ENCODE results near the gene PPP2R3B.

Gene PPP2R3B

GRCh38 chrX:425056-425455 is 38.3 kb upstream of the PPP2R3B start:
- TF ChIP-seq ZNF433 (tag by site-specific recombination; IDR thresholded peaks at IDR 0.05; ENCODE audit: low read depth) = no peak
- TF ChIP-seq ZNF148 (tag by site-specific recombination; IDR thresholded peaks at IDR 0.05; ENCODE audit: borderline replicate concordance) = no peak
- TF ChIP-seq ZNF354C (tag by site-specific recombination; IDR thresholded peaks at IDR 0.05; ENCODE audit: borderline replicate concordance, low read depth) = no peak
- TF ChIP-seq ZNF549 (tag by site-specific recombination; IDR thresholded peaks at IDR 0.05) = no peak
- no peak for TF ChIP-seq ZNF449 (tag by site-specific recombination; IDR thresholded peaks at IDR 0.05)
- no peak for TF ChIP-seq ZSCAN16 (tag by site-specific recombination; IDR thresholded peaks at IDR 0.05)
- no peak for TF ChIP-seq ZNF423 (tag by site-specific recombination; IDR thresholded peaks at IDR 0.05)
- no peak for TF ChIP-seq SP3 (tag by site-specific recombination; IDR thresholded peaks at IDR 0.05)
- no peak for TF ChIP-seq OSR2 (tag by site-specific recombination; IDR thresholded peaks at IDR 0.05)
- no peak for TF ChIP-seq ZNF692 (tag by site-specific recombination; IDR thresholded peaks at IDR 0.05)
- no peak for TF ChIP-seq ZNF114 (tag by site-specific recombination; IDR thresholded peaks at IDR 0.05)
- TF ChIP-seq MYNN (tag by site-specific recombination; IDR thresholded peaks at IDR 0.05; ENCODE audit: borderline replicate concordance) = no peak
- TF ChIP-seq ZNF660 (tag by site-specific recombination; IDR thresholded peaks at IDR 0.05) = no peak
- ChIA-PET POLR2A (no interaction called here), CTCF (no interaction called here)
- no peaks in the 10 kb centered on the region for H3K4me1 ChIP-seq (ENCODE audit: control insufficient read depth, insufficient read depth, low read length)
- H3K4me3 ChIP-seq (ENCODE audit: low read depth, low read length) = no peak overlapping the region
- no peak overlapping the region for H3K27ac ChIP-seq (ENCODE audit: extremely low read depth, low read depth, low read length)
- no peaks in the 10 kb centered on the region for H3K9me3 ChIP-seq (ENCODE audit: control insufficient read depth, insufficient read depth, low read depth, low read length)
- H3K36me3 ChIP-seq (ENCODE audit: control insufficient read depth in 2 of 2, insufficient read depth in 1 of 2, low read length in 2 of 2) = no peaks in the 10 kb centered on the region

GRCh38 chrX:421646-422391 is 35.1 kb upstream of the PPP2R3B start:
- ChIA-PET POLR2A (no interaction called here), CTCF (no interaction called here)
- Histone ChIP-seq H3K36me3 (ENCODE audit: control insufficient read depth in 2 of 2, insufficient read depth in 1 of 2, low read length in 2 of 2) (no peaks in the 10 kb centered on the region), H3K4me3 (ENCODE audit: low read depth, low read length) (no peak overlapping the region), H3K4me1 (ENCODE audit: control insufficient read depth, insufficient read depth, low read length) (no peaks in the 10 kb centered on the region), H3K27ac (ENCODE audit: extremely low read depth, low read depth, low read length) (no peak overlapping the region), H3K9me3 (ENCODE audit: control insufficient read depth, insufficient read depth, low read depth, low read length) (no peaks in the 10 kb centered on the region)
- TF ChIP-seq ZBTB11 (tag by site-specific recombination; conservative IDR thresholded peaks at IDR 0.05; ENCODE audit: low read depth) (no peak), MEIS1 (CRISPR knock-in tag; IDR thresholded peaks at IDR 0.05; ENCODE audit: borderline replicate concordance) (no peak), ZNF274 (IDR thresholded peaks at IDR 0.05; ENCODE audit: low read length) (no peak), ZNF274 (tag by site-specific recombination; IDR thresholded peaks at IDR 0.05; ENCODE audit: borderline replicate concordance) (no peak), MYNN (tag by site-specific recombination; IDR thresholded peaks at IDR 0.05; ENCODE audit: borderline replicate concordance) (no peak), PRDM4 (tag by site-specific recombination; IDR thresholded peaks at IDR 0.05) (no peak), ZNF777 (tag by site-specific recombination; IDR thresholded peaks at IDR 0.05; ENCODE audit: borderline replicate concordance) (no peak), ZNF747 (tag by site-specific recombination; IDR thresholded peaks at IDR 0.05) (no peak), ZNF768 (tag by site-specific recombination; IDR thresholded peaks at IDR 0.05) (no peak), ZNF624 (tag by site-specific recombination; IDR thresholded peaks at IDR 0.05) (no peak)
